IMR-90 (cell line): ENCODE results near the gene C15orf62. TPM values are rescaled to one million over a fixed set of nuclear protein-coding genes. Genes with fewer than 3 reads are reported as not detected.

ENCODE experiments used
- ATAC-seq: fragments of 200-7000 bp; cut with Tn5 transposase; 2 replicates; pipeline ENCODE4 v1.9.1; 2020; ENCODE audit warnings: low read depth, mild to moderate bottlenecking, moderate library complexity
- Bru-seq: library from RNA; stranded (reverse); fragments of 400-500 nt; gene quantifications from one replicate; lab custom pipeline; 2021; lab: Mats Ljungman, UMichigan
- BruChase-seq, 2 experiments: library from RNA; stranded (reverse); fragments of 400-500 nt; gene quantifications; one replicate each; lab custom pipeline; 2021; lab: Mats Ljungman, UMichigan
- BruUV-seq: library from RNA; stranded (reverse); fragments of 400-500 nt; replicated peaks from 2 replicates; lab custom pipeline; 2021; lab: Mats Ljungman, UMichigan
- CTCF ChIA-PET: fragments of 300-600 bp; formaldehyde crosslinking; extraction: SDS; loops from one replicate; lab custom pipeline; 2021; ENCODE audit warnings: antibody characterized with exemption; lab: Yijun Ruan, JAX
- POLR2A ChIA-PET: fragments of 300-600 bp; sonication (Branson Sonifier 250); formaldehyde crosslinking; loops from one replicate; lab custom pipeline; 2022; ENCODE audit warnings: antibody characterized with exemption; ENCODE audit not compliant: unreplicated experiment; lab: Charles Lee
- DNase-seq: peaks from one replicate; pipeline ENCODE4 v3.0.0; 2013
- H2AFZ ChIP-seq: replicated peaks from 2 replicates; pipeline ENCODE3; 2013; ENCODE audit warnings: low read length, mild to moderate bottlenecking; ENCODE audit not compliant: poor library complexity
- H2AK5ac ChIP-seq: 2 replicates; pipeline ENCODE4 v1.6.1; 2013; ENCODE audit warnings: low read depth, low read length, inconsistent platforms
- H2AK9ac ChIP-seq: replicated peaks from 2 replicates; pipeline ENCODE3; 2013; ENCODE audit warnings: mild to moderate bottlenecking, low read depth, low read length, moderate library complexity; ENCODE audit not compliant: poor library complexity
- H2BK120ac ChIP-seq: 2 replicates; pipeline ENCODE4 v1.6.1; 2013; ENCODE audit warnings: low read depth, low read length, inconsistent platforms
- H2BK15ac ChIP-seq: 3 replicates; pipeline ENCODE4 v1.6.1; 2013; ENCODE audit warnings: low read depth, low read length, inconsistent platforms
- H2BK20ac ChIP-seq: 2 replicates; pipeline ENCODE4 v1.6.1; 2013; ENCODE audit warnings: low read depth, mild to moderate bottlenecking, inconsistent platforms, low read length, moderate library complexity
- H2BK5ac ChIP-seq: 2 replicates; pipeline ENCODE4 v1.6.1; 2013; ENCODE audit warnings: mild to moderate bottlenecking, low read depth, low read length, inconsistent platforms; ENCODE audit not compliant: poor library complexity, severe bottlenecking
- H3K14ac ChIP-seq: replicated peaks from 2 replicates; pipeline ENCODE4 v1.6.1; 2013; ENCODE audit warnings: low read depth, low read length, inconsistent platforms
- H3K18ac ChIP-seq: 2 replicates; pipeline ENCODE4 v1.6.1; 2013; ENCODE audit warnings: low read depth, low read length, control low read depth
- H3K23ac ChIP-seq: 2 replicates; pipeline ENCODE4 v1.6.1; 2013; ENCODE audit warnings: low read depth, low read length, inconsistent platforms
- H3K27ac ChIP-seq: 2 replicates; pipeline ENCODE4 v1.5.1; 2013; ENCODE audit warnings: mild to moderate bottlenecking, control low read depth, low read length; ENCODE audit not compliant: insufficient read depth
- H3K27me3 ChIP-seq: 2 replicates; pipeline ENCODE4 v1.6.1; 2013; ENCODE audit warnings: low read length; ENCODE audit not compliant: control insufficient read depth, insufficient read depth
- H3K36me3 ChIP-seq: 2 replicates; pipeline ENCODE4 v1.6.1; 2013; ENCODE audit warnings: low read length, mixed read lengths; ENCODE audit not compliant: control insufficient read depth, insufficient read depth
- H3K4ac ChIP-seq: 2 replicates; pipeline ENCODE4 v1.6.1; 2013; ENCODE audit warnings: low read depth, low read length, inconsistent platforms
- H3K4me1 ChIP-seq: 2 replicates; pipeline ENCODE4 v1.6.1; 2013; ENCODE audit warnings: low read length, mixed read lengths; ENCODE audit not compliant: control insufficient read depth, insufficient read depth
- H3K4me2 ChIP-seq: 2 replicates; pipeline ENCODE4 v1.6.1; 2013; ENCODE audit warnings: low read depth, mild to moderate bottlenecking, control low read depth, low read length, moderate library complexity
- H3K4me3 ChIP-seq: 2 replicates; pipeline ENCODE4 v1.5.1; 2013; ENCODE audit warnings: low read depth, mild to moderate bottlenecking, control low read depth, low read length, moderate library complexity; ENCODE audit not compliant: insufficient read depth
- H3K56ac ChIP-seq: 2 replicates; pipeline ENCODE4 v1.6.1; 2013; ENCODE audit warnings: low read length, inconsistent platforms; ENCODE audit not compliant: insufficient read depth; ENCODE audit errors: extremely low read depth
- H3K79me1 ChIP-seq, 2 experiments: 2 replicates each; pipeline ENCODE4 v1.6.1; 2013; ENCODE audit warnings: low read length in 2 of 2, inconsistent platforms in 1 of 2, low read depth in 1 of 2
- H3K9ac ChIP-seq: 2 replicates; pipeline ENCODE4 v1.6.1; 2013; ENCODE audit warnings: low read depth, low read length, control low read depth
- H3K9me1 ChIP-seq: 2 replicates; pipeline ENCODE4 v1.6.1; 2013; ENCODE audit warnings: low read length, inconsistent platforms; ENCODE audit not compliant: insufficient read depth
- H3K9me3 ChIP-seq: 2 replicates; pipeline ENCODE4 v1.6.1; 2013; ENCODE audit warnings: low read length; ENCODE audit not compliant: control insufficient read depth, insufficient read depth
- H4K20me1 ChIP-seq: 2 replicates; pipeline ENCODE4 v1.6.1; 2013; ENCODE audit warnings: low read length, inconsistent platforms; ENCODE audit not compliant: insufficient read depth
- H4K5ac ChIP-seq: 2 replicates; pipeline ENCODE4 v1.6.1; 2013; ENCODE audit warnings: mild to moderate bottlenecking, low read depth, low read length, control low read depth
- H4K8ac ChIP-seq, 2 experiments: 2 replicates each; pipeline ENCODE4 v1.6.1; 2013; ENCODE audit warnings: low read depth in 2 of 2, low read length in 2 of 2, control low read depth in 1 of 2, inconsistent platforms in 1 of 2
- H4K91ac ChIP-seq: 2 replicates; pipeline ENCODE4 v1.6.1; 2013; ENCODE audit warnings: low read depth, low read length, inconsistent platforms; ENCODE audit not compliant: insufficient read depth
- BHLHE40 ChIP-seq: fragments of 150-350 bp; IDR thresholded peaks from 2 replicates; pipeline ENCODE4 v1.6.1; 2016; ENCODE audit warnings: mild to moderate bottlenecking, low read depth, low read length
- POLR2A ChIP-seq: IDR thresholded peaks from 2 replicates; pipeline ENCODE4 v1.6.1; 2012; ENCODE audit warnings: mild to moderate bottlenecking, low read depth, low read length
- WGBS, 2 experiments: methylation state at CpG; one replicate each; pipeline versions ENCODE4 v1.1.5 to v1.1.7; 2013; ENCODE audit warnings: missing lambda C conversion rate in 2 of 2; ENCODE audit not compliant: insufficient read length in 1 of 2; ENCODE audit errors: extremely low coverage in 2 of 2; 5-methylcytosine and 5-hydroxymethylcytosine counted together
- dilution Hi-C: fragments of 300-500 bp; cut with HindIII; formaldehyde crosslinking; loops from one replicate; pipeline ENCODE4 v1.14.3; 2018; ENCODE audit warnings: low sequenced_read_pairs; ENCODE audit not compliant: unreplicated experiment
- in situ Hi-C: fragments of 300-500 bp; cut with MboI; formaldehyde crosslinking; loops from 3 replicates; pipeline ENCODE4 v1.14.3; 2019; ENCODE audit warnings: low sequenced_read_pairs, inconsistent platforms, mixed read lengths
- intact Hi-C: fragments of 100-400 bp; cut with micrococcal nuclease; formaldehyde crosslinking; loops from 2 replicates; pipeline ENCODE4 v1.10.0; 2022
- long read RNA-seq: library from polyadenylated mRNA; unstranded; transcript quantifications from one replicate; pipeline ENCODE4 v2.0.0, GENCODE V29; 2021; ENCODE audit not compliant: unreplicated experiment
- polyA plus RNA-seq, 3 experiments: library from polyadenylated mRNA; depleted of rRNA; stranded (reverse); fragments of >200 nt; gene quantifications; 2 replicates each; pipeline ENCODE4 v1.2.3, GENCODE V29; 2012; ENCODE audit warnings: low replicate concordance in 1 of 3
- total RNA-seq: library from RNA; depleted of rRNA; stranded (reverse); fragments of >200 nt; gene quantifications from 2 replicates; pipeline ENCODE4 v1.2.3, GENCODE V29; 2012; rRNA removed

C15orf62 gene, protein sequence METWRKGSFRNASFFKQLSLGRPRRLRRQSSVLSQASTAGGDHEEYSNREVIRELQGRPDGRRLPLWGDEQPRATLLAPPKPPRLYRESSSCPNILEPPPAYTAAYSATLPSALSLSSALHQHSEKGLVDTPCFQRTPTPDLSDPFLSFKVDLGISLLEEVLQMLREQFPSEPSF
- total RNA-seq: under 0.01 TPM in 1 of 2 replicates, not detected in the other
- not detected in 2 replicates for polyA plus RNA-seq (2012; rRNA removed)
- polyA plus RNA-seq (2012; cell fraction: cytosol; rRNA removed): 0.02 and 0.16 TPM in 2 replicates
- 0.06 and 0.07 TPM in 2 replicates for polyA plus RNA-seq (2012; cell fraction: nucleus; rRNA removed; ENCODE audit: low replicate concordance)
- not detected for Bru-seq, nascent RNA
- not detected for BruChase-seq, experiment 1, labeled RNA remaining after a 6-hour chase
- BruChase-seq, experiment 2, labeled RNA remaining after a 2-hour chase: not detected
- long read RNA-seq, partial matches to known transcripts: 0 of 1 reads
- long read RNA-seq, other reads (novel, unspliced or antisense): 0 of 1 reads

DNA sequence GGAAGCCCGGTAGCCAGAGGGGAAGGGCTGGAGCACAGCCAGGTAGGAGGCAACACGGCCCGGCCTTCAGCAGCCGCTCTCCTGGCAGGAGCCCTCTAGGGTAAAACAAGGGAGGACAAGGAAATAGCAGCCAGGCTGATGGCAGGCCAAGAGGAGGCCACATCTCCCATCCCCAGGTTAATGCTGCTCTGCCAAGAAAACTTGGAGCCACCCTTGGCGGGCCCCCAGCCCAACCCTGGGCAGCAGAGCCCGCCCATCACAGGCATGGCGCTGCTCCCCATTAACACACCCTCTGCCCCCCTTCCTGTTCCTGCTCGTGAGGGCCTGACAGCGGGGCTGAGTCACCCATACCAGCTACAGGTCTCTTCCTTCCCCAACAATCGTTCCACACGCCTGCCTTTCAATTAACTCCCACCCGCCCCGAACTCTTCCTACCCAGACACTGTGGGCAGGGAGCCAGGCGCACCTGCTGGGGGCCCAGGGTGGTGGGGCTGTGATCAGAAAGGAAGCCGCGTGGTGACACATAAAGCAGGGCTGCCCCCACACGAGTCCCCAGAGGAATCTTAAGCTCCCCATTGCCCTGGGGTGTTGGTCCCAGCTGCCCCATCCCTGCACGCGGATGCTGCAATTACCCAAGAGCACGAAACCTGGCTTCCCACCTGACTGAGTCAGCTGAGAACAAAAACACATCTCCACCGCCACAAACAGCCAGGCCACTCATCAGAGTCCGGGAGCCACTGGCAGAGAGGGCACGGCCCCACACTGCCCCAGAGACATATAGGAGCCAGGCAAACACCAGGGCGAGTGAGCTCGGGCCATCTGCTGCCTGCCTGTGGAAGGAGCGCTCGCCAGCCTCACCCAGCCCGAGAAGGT is at the start of gene C15orf62:
Gene C15orf62, plus strand, starts transcription at position 707 of the 873 bp plus-strand sequence. CDS start 516 bp downstream, outside the sequence.
- 83% methylated on average over 9 of the region's 28 CpGs; no CpG with 5 or more reads in 1 of the 2 experiments for WGBS, 2 experiments
- Histone ChIP-seq H4K20me1 (peaks cover 9% of the 10 kb centered on the region; the same call in 1 of the 2 replicates), H3K4me2 (no peak within 1 kb of the TSS), H4K8ac (no peak within 1 kb of the TSS), H2BK20ac (no peak within 1 kb of the TSS), H3K27ac (no peak within 1 kb of the TSS), H2AK9ac (peak within 1 kb of the TSS; percentile 25), H3K4me1 (peaks cover 18% of the 10 kb centered on the region), H3K79me1 (no peaks in the 10 kb centered on the region; a peak in 1 of 4 replicates), H3K9ac (no peak within 1 kb of the TSS), H2AK5ac (no peak within 1 kb of the TSS), H2BK15ac (no peak within 1 kb of the TSS), H3K14ac (no peak within 1 kb of the TSS), H3K56ac (no peak within 1 kb of the TSS), H3K27me3 (no peaks in the 10 kb centered on the region), H3K23ac (no peak within 1 kb of the TSS), H2BK120ac (no peak within 1 kb of the TSS), H4K5ac (no peak within 1 kb of the TSS), H2AFZ (no peak within 1 kb of the TSS), H3K18ac (no peak within 1 kb of the TSS), H3K4me3 (no peak within 1 kb of the TSS), H3K9me1 (peaks cover 12% of the 10 kb centered on the region), H3K36me3 (peaks cover 32% of the 10 kb centered on the region), H4K91ac (no peak within 1 kb of the TSS), H3K4ac (no peak within 1 kb of the TSS), H2BK5ac (no peak within 1 kb of the TSS), H3K9me3 (no peaks in the 10 kb centered on the region)
- dilution Hi-C loops: no loop called here
- TF ChIP-seq BHLHE40: peak; percentile 27; the same call in 1 of the 2 replicates
- TF ChIP-seq POLR2A: no peak
- CTCF ChIA-PET: no interaction called here
- POLR2A ChIA-PET: no interaction called here
- BruUV-seq: no TSS peak
- ATAC-seq (no peak), DNase-seq (peak; percentile 31)
- in situ Hi-C loops: no loop called here
- intact Hi-C loops: no loop called here
